GM12874 (cell line): Measurements from ENCODE around the gene KRT74.

Experiments used
- TF ChIP-seq, protein P1 (sequence below): IDR thresholded peaks from 2 replicates; pipeline ENCODE4 v1.5.1; 2011; ENCODE audit warnings: low read depth, mild to moderate bottlenecking, control low read depth, low read length, moderate library complexity; ENCODE audit not compliant: insufficient read depth

KRT74 gene

DNA sequence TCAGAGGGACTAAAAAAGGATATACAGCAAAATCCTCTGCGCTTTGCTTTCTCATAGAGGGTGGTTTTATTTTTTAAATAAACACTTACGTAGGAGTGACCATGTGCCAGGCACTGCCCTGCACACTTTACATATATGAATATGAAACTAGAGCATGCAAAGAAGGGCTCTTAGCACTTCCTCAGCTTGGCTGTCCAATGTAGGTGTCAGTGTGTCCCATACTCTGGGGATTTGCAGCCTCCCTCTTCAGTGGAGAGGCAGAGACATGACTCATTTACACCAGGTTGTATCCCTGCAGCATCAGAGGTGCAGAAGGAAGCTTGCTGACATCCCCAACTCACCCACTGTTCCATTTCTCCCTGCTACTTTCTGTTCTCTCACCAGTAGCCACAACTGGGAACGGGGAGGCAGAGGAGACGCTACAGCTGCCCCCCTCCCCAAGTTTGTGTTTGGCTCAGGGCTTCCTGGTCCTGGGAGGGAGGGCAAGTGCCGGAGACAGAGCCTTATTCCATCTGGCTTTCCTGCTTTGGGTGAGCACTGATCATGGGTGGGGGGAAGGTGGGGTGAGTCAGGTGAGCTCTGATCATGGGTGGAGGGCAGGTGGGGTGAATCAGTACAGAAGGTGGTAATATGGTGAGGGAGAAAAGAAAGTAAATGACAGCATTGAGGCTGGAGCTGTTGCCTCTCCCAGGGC is 48.6 kb downstream of the KRT74 start:
- TF ChIP-seq, protein P1, sequence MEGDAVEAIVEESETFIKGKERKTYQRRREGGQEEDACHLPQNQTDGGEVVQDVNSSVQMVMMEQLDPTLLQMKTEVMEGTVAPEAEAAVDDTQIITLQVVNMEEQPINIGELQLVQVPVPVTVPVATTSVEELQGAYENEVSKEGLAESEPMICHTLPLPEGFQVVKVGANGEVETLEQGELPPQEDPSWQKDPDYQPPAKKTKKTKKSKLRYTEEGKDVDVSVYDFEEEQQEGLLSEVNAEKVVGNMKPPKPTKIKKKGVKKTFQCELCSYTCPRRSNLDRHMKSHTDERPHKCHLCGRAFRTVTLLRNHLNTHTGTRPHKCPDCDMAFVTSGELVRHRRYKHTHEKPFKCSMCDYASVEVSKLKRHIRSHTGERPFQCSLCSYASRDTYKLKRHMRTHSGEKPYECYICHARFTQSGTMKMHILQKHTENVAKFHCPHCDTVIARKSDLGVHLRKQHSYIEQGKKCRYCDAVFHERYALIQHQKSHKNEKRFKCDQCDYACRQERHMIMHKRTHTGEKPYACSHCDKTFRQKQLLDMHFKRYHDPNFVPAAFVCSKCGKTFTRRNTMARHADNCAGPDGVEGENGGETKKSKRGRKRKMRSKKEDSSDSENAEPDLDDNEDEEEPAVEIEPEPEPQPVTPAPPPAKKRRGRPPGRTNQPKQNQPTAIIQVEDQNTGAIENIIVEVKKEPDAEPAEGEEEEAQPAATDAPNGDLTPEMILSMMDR, result no peak

DNA sequence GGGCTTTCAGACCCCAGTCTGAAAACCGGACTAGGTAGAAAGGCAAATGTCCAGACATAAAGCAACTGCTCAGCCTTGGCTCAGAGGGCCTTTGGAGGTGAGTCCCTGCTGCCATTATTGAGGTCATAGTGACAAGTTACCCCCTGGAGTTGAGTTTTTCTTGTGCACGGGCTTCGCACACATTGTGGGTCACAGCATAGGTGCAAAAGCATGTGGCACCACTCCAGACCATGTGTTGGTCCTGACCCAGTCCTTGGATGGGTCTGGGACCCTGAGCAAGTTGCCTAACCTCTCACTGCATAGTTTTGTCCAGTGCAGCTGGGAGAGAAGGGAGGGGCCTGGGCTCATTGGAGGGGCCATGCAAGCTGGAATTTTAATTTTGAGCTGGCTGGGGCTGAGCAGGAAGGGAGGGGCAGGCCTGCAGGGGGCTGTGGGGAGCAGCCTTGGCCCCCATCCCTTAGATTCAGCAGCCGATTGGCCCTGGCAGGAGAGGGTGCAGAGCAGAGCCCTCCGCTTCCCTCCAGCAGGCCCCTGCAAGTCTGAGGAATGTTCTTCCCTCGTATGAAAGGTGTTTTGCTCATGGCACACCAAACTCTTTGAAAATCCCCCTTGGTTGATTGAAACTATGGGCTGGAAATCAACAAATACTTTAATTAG is 49.3 kb downstream of the KRT74 start:
- TF ChIP-seq, protein P1, result no peak

GRCh38 chr12:52523824-52524223 is 49.8 kb downstream of the KRT74 start:
- TF ChIP-seq, protein P1, result no peak

DNA sequence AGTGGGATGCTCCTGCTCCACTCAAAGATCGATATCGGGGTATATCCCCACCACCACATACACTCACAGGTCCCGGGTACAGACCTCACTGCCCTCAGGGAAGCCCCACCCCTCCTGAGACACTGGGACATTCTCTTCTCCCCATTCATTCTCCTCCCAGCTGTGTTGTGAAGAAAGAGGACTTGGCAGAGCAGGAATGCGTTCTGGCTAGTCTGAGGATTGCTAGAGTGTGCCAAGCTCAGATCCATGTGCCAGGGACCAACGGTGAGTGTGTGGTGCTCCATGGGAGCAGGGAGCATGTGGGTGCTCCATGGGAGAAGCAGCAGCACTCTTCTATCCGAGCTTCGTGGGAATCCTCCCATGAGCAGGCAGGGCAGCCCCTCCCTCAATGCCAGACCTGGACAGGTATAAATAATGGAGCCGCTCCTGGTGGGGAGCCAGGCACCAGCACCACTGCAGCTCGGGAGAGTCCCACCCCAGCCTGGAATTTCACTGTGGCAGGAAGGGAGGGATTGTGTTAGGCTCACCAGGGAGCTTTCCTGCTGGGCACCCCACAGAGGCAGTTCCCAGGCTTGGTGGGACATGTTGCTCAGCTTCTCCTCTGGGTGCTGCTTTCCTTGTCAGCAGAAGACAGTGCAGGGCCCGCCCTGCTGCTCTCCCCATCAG is 51.2 kb downstream of the KRT74 start:
- TF ChIP-seq, protein P1, result no peak

GRCh38 chr12:52521568-52522266 is 51.9 kb downstream of the KRT74 start:
- TF ChIP-seq, protein P1, result no peak

- TF ChIP-seq, protein P1, result no peak
Observed at GRCh38 chr12:52521175-52521567, 52.5 kb downstream of the KRT74 start.
